B cell (primary cell): ENCODE measurements around the gene CKAP2L. TPM values are rescaled to one million over a fixed set of nuclear protein-coding genes. Genes with fewer than 3 reads are reported as not detected.

ENCODE experiments used
- ATAC-seq: fragments of 200-7000 bp; cut with Tn5 transposase; one replicate; pipeline ENCODE4 v1.10.0; 2021; ENCODE audit warnings: low read depth, mild to moderate bottlenecking, moderate number of reproducible peaks, moderate library complexity
- CTCF ChIA-PET: fragments of 350-600 bp; sonication (Branson Sonifier 250); formaldehyde crosslinking; loops from one replicate; lab custom pipeline; 2021; ENCODE audit warnings: antibody characterized with exemption, inconsistent platforms; lab: Charles Lee
- POLR2A ChIA-PET: fragments of 350-600 bp; sonication (Branson Sonifier 250); formaldehyde crosslinking; loops from one replicate; lab custom pipeline; 2021; ENCODE audit warnings: antibody characterized with exemption; lab: Charles Lee
- DNase-seq: peaks from one replicate; pipeline ENCODE4 v3.0.0; 2013
- H2AFZ ChIP-seq: 2 replicates; pipeline ENCODE4 v1.6.1; 2012; ENCODE audit warnings: mild to moderate bottlenecking, low read depth, low read length; ENCODE audit not compliant: insufficient read depth, poor library complexity, severe bottlenecking
- H3K27ac ChIP-seq, 2 donors: 1 replicate in 1 of 2; 2 replicates in 1 of 2; pipeline ENCODE4 v1.5.1; 2012 to 2013; ENCODE audit warnings: low read length in 2 of 2, mild to moderate bottlenecking in 2 of 2, moderate library complexity in 1 of 2
- H3K27me3 ChIP-seq, 4 experiments: fragments of 200-600 bp in 1 of 4; sonication (generic) in 1 of 4; replicated peaks in 1 of 4; 1 replicate in 2 of 4; 2 replicates in 2 of 4; pipeline versions ENCODE4 v1.6.1 to v1.7.0; 2013 to 2016; ENCODE audit warnings: low read length in 3 of 4, mild to moderate bottlenecking in 2 of 4, mixed read lengths in 1 of 4, moderate library complexity in 1 of 4; ENCODE audit not compliant: insufficient read depth in 4 of 4, control insufficient read depth in 3 of 4; ENCODE audit errors: control extremely low read depth in 1 of 4
- H3K36me3 ChIP-seq, 2 experiments: replicated peaks in 1 of 2; 1 replicate in 1 of 2; 2 replicates in 1 of 2; pipeline versions ENCODE4 v1.6.1 to v1.7.1; 2013; ENCODE audit warnings: low read length in 1 of 2; ENCODE audit not compliant: insufficient read depth in 2 of 2, control insufficient read depth in 1 of 2; ENCODE audit errors: control extremely low read depth in 1 of 2, extremely low read depth in 1 of 2
- H3K4me1 ChIP-seq, 2 donors: fragments of 200-600 bp in 1 of 2; sonication (generic) in 1 of 2; 1 replicate in 1 of 2; 2 replicates in 1 of 2; pipeline versions ENCODE4 v1.5.1 to v1.6.1; 2013 to 2017; ENCODE audit warnings: low read length in 2 of 2; ENCODE audit not compliant: control insufficient read depth in 2 of 2, insufficient read depth in 2 of 2
- H3K4me2 ChIP-seq: replicated peaks from 2 replicates; pipeline ENCODE3; 2012; ENCODE audit warnings: mild to moderate bottlenecking, low read depth, low read length; ENCODE audit not compliant: poor library complexity, severe bottlenecking
- H3K4me3 ChIP-seq, 5 experiments: fragments of 200-600 bp in 1 of 5; sonication (generic) in 1 of 5; 1 replicate in 3 of 5; 2 replicates in 2 of 5; pipeline versions ENCODE4 v1.5.1 to v1.7.0; 2011 to 2016; ENCODE audit warnings: low read length in 4 of 5, mild to moderate bottlenecking in 4 of 5, low read depth in 2 of 5, control low read depth in 1 of 5, moderate library complexity in 1 of 5; ENCODE audit not compliant: insufficient read depth in 1 of 5; ENCODE audit errors: control extremely low read depth in 1 of 5, extremely low read depth in 1 of 5
- H3K79me2 ChIP-seq: fragments of 200-600 bp; sonication (generic); one replicate; pipeline ENCODE4 v1.6.0; 2016; ENCODE audit warnings: low read length; ENCODE audit not compliant: control insufficient read depth, insufficient read depth
- H3K9ac ChIP-seq: fragments of 200-600 bp; sonication (generic); 2 replicates; pipeline ENCODE4 v1.6.1; 2017; ENCODE audit warnings: mild to moderate bottlenecking, low read length, moderate library complexity
- H3K9me3 ChIP-seq, 3 donors: one replicate each; pipeline versions ENCODE4 v1.6.1 to v1.7.1; 2013; ENCODE audit warnings: low read length in 2 of 3; ENCODE audit not compliant: control insufficient read depth in 2 of 3, insufficient read depth in 1 of 3; ENCODE audit errors: control extremely low read depth in 1 of 3
- H4K20me1 ChIP-seq: 2 replicates; pipeline ENCODE4 v1.6.0; 2012; ENCODE audit warnings: mild to moderate bottlenecking, low read length; ENCODE audit not compliant: insufficient read depth, control insufficient read depth, poor library complexity, severe bottlenecking
- H3K27ac Mint-ChIP-seq: one replicate; pipeline ENCODE4 v1.8.0; 2021; ENCODE audit warnings: mixed read lengths
- H3K27me3 Mint-ChIP-seq: one replicate; pipeline ENCODE4 v1.8.0; 2021; ENCODE audit warnings: mixed read lengths
- H3K4me1 Mint-ChIP-seq: one replicate; pipeline ENCODE4 v1.8.0; 2021; ENCODE audit warnings: mixed read lengths
- H3K4me3 Mint-ChIP-seq: one replicate; pipeline ENCODE4 v1.8.0; 2021; ENCODE audit warnings: mixed read lengths
- H3K9me3 Mint-ChIP-seq: one replicate; pipeline ENCODE4 v1.8.0; 2022; ENCODE audit warnings: mixed read lengths; ENCODE audit not compliant: insufficient read depth
- CTCF ChIP-seq: fragments of 200-600 bp; IDR thresholded peaks from one replicate; pipeline ENCODE4 v1.8.0; 2022; ENCODE audit warnings: antibody characterized with exemption, mild to moderate bottlenecking
- EZH2 ChIP-seq: IDR thresholded peaks from 2 replicates; pipeline ENCODE4 v1.6.1; 2012; ENCODE audit warnings: borderline replicate concordance, low read depth, mild to moderate bottlenecking, moderate library complexity, low read length; ENCODE audit not compliant: insufficient read depth, poor library complexity, severe bottlenecking
- WGBS: methylation state at CpG from one replicate; pipeline ENCODE4 v1.1.5; 2013; ENCODE audit warnings: missing lambda C conversion rate; ENCODE audit not compliant: insufficient coverage; 5-methylcytosine and 5-hydroxymethylcytosine counted together
- intact Hi-C: fragments of 100-400 bp; cut with micrococcal nuclease; formaldehyde crosslinking; loops from one replicate; pipeline ENCODE4 v1.10.0; 2022
- polyA plus RNA-seq: library from polyadenylated mRNA; depleted of rRNA; stranded (reverse); fragments of >200 nt; gene quantifications from 2 replicates; pipeline ENCODE4 v1.2.3, GENCODE V29; 2012
- total RNA-seq, 2 donors: library from RNA; stranded (reverse); fragments of 120-200 nt in 1 of 2; gene quantifications; 1 replicate in 1 of 2; 2 replicates in 1 of 2; pipeline versions ENCODE4 v1.2.3 to v1.2.4, GENCODE V29; 2013 to 2022

The CKAP2L gene
- total and polyA plus RNA-seq, 2 donors (not counting 1 experiment from before 2014, with no cell fraction given) = 0.01 to 0.25 TPM

DNA sequence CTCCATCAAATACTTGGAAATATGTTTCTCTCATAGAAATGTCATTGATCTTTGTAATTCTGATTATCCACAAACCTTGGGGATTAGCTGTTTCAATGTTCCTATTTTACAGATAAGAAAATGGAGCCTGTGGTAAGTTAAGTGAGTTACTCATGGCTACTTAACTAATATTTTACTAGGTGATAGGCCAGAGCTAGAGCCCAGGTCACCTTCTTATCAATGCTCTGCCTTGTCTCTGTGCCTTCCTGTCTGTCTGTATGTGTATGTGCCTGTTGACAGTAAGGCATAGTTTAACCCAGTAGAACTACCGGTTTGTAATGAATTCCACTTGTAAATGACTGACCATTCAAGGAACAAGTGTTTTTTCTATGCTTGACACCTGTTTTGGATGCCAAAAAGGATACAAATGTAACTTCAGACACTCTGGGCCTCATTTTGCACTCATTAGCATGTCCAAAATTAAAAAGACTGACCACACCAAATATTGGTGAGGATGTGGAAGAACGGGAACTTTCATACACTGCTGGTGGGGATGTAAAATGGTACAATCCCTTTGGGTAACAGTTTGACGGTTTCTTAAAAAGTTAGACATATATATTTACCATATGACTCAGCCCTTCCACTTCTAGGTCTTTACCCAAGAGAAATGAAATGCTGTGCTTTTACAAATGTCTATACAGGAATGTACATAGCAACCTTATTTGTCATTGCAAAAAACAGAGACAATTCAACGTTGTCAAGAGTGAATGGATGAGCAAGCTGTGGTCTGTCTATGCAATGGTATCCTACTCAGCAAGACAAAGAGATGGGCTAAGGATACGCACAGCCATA, 39.5 kb upstream of the CKAP2L start:
- TF ChIP-seq CTCF = no peak
- no peak for TF ChIP-seq EZH2
- WGBS = 87% methylated on average over 2 of the region's 5 CpGs
- Histone ChIP-seq H4K20me1 (no peaks in the 10 kb centered on the region), H3K36me3 (no peaks in the 10 kb centered on the region), H3K9ac (no peak overlapping the region), H3K79me2 (no peaks in the 10 kb centered on the region), H3K27me3 (no peaks in the 10 kb centered on the region), H2AFZ (no peak overlapping the region), H3K4me1 (peaks cover 0 to 4% of the 10 kb centered on the region in 2 donors), H3K27ac (no peak overlapping the region), H3K4me3 (no peak overlapping the region), H3K4me2 (no peak overlapping the region), H3K9me3 (peaks cover 0 to 2% (median 0%) of the 10 kb centered on the region in 3 donors)
- DNase-seq (no peak), ATAC-seq (no peak)
- Mint-ChIP-seq H3K4me3 (no peak overlapping the region), H3K27me3 (no peaks in the 10 kb centered on the region), H3K4me1 (peaks cover 11% of the 10 kb centered on the region), H3K27ac (no peak overlapping the region), H3K9me3 (peaks cover 4% of the 10 kb centered on the region)
- ChIA-PET POLR2A (no interaction called here), CTCF (no interaction called here)
- intact Hi-C loops = no loop called here

DNA sequence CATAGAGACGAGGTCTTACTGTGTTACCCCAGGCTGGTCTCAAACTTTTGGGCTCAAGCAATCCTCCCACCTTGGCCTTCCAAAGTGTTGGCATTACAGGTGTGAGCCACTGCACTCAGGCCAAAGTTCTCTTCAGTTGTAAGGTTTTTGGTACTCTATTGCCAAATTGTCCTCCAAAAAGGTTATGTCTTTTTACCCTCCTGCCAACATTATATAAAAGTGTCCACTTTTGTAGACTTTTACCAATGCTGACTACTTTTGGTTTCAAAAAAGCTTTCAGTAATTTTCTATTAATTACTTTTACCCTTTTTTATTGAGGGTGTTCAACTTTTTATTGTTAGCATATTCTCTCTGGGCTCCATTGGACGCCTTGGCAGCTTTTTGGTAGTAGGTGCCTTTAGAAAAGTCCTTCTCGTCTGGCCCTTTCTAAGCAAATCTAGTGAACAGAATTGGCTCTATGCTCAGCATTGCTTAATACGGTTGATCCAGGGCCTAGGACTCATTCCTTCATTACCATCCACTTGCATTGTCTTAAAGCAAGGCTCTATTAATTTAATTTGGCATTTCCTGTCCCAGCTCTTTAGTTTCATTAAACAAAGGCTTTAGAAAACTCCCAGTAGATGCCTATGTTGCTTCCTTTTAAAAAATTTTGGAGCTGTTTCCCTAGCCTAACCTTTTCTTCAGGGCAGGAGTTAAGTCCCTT, 36.6 kb upstream of the CKAP2L start:
- POLR2A ChIA-PET = no interaction called here
- WGBS = 100% methylated on average over 2 of the region's 4 CpGs
- Histone ChIP-seq H4K20me1 (no peaks in the 10 kb centered on the region), H3K36me3 (no peaks in the 10 kb centered on the region), H3K9me3 (no peaks in the 10 kb centered on the region), H3K9ac (no peak overlapping the region), H3K79me2 (no peaks in the 10 kb centered on the region), H3K4me1 (peaks cover 0 to 4% of the 10 kb centered on the region in 2 donors), H3K4me2 (no peak overlapping the region), H3K27me3 (no peaks in the 10 kb centered on the region), H3K4me3 (no peak overlapping the region), H3K27ac (no peak overlapping the region), H2AFZ (no peak overlapping the region)
- Mint-ChIP-seq H3K4me1 (peaks cover 9% of the 10 kb centered on the region), H3K4me3 (no peak overlapping the region), H3K27me3 (no peaks in the 10 kb centered on the region), H3K9me3 (no peaks in the 10 kb centered on the region), H3K27ac (no peak overlapping the region)
- DNase-seq = no peak
- TF ChIP-seq EZH2 (no peak), CTCF (no peak)
- CTCF ChIA-PET = interaction anchor here (0.8 kb wide), 1 partner anchor 134 kb away, joined by 4 read pairs; no protein-coding TSS in a partner anchor
- ATAC-seq = no peak
- intact Hi-C loops = no loop called here
